Effector memory CD4-positive, alpha-beta T cell (primary cell): ENCODE data around the gene GATA3.

ENCODE experiments used
- DNase-seq, 3 donors: peaks; one replicate each; pipeline ENCODE4 v3.0.0-alpha.2; 2020
- H3K27ac ChIP-seq: 2 replicates; pipeline ENCODE4 v1.7.0; 2013; ENCODE audit warnings: mild to moderate bottlenecking, low read length, moderate library complexity; ENCODE audit not compliant: insufficient read depth, poor library complexity, severe bottlenecking
- H3K27me3 ChIP-seq: replicated peaks from 2 replicates; pipeline ENCODE4 v1.7.0; 2013; ENCODE audit warnings: mild to moderate bottlenecking, low read length; ENCODE audit not compliant: insufficient read depth, control insufficient read depth, poor library complexity, severe bottlenecking
- H3K36me3 ChIP-seq: 2 replicates; pipeline ENCODE4 v1.7.0; 2013; ENCODE audit warnings: mild to moderate bottlenecking, low read length, moderate library complexity; ENCODE audit not compliant: control insufficient read depth, insufficient read depth
- H3K4me1 ChIP-seq: 2 replicates; pipeline ENCODE4 v1.7.0; 2013; ENCODE audit warnings: low read length, mild to moderate bottlenecking; ENCODE audit not compliant: control insufficient read depth, insufficient read depth, poor library complexity, severe bottlenecking
- H3K4me3 ChIP-seq: 2 replicates; pipeline ENCODE4 v1.7.0; 2013; ENCODE audit warnings: low read length, low read depth, mild to moderate bottlenecking; ENCODE audit not compliant: insufficient read depth, poor library complexity, severe bottlenecking
- H3K9me3 ChIP-seq: 2 replicates; pipeline ENCODE4 v1.7.0; 2013; ENCODE audit warnings: mild to moderate bottlenecking, low read length, moderate library complexity; ENCODE audit not compliant: control insufficient read depth

Gene GATA3

DNA sequence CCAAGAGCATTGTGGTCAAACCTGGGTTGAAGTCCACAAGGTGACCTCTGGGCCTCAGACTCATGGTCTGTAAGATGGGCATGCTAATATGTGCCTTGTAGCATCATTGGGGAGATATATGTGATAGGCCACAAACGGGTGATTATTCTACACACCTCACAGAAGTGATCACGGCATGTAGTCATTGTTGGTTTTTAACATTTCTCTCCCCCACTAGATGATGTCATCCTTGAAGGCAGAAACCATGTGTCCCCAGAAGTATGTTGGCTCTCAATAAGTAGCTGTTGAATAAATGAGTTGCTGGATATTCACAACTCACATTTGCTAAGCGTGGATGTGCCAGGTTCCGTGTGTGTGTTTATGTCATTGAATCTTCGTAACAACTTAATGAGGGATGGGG lies 42.4 kb downstream of the GATA3 start:
- Histone ChIP-seq H3K9me3 (no peaks in the 10 kb centered on the region), H3K27me3 (no peaks in the 10 kb centered on the region), H3K4me1 (no peaks in the 10 kb centered on the region), H3K36me3 (no peaks in the 10 kb centered on the region), H3K27ac (no peak overlapping the region), H3K4me3 (no peak overlapping the region)
- no peak for DNase-seq

DNA sequence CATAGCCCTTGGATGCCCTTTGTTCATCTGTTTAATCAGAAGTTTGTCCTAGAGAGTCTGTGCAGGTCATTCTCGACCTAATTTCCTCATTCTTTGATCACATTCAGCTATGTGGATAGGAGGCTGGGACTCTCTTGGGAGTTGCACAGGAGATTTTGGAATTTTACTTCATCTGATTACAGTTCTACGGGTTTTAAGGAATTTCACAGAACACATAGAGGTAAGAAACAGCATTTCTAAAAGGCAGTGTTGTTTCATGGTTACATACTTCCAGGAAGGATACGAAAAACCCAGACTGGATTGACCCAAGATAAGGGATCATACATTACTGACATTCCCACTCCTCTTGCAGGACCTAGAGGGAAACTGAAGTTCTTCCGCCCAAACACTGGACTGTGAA lies 45.9 kb downstream of the GATA3 start:
- no peak overlapping the region for H3K4me3 ChIP-seq
- DNase-seq = no peak
- H3K4me1 ChIP-seq = no peaks in the 10 kb centered on the region
- no peak overlapping the region for H3K27ac ChIP-seq
- H3K9me3 ChIP-seq = no peaks in the 10 kb centered on the region
- no peaks in the 10 kb centered on the region for H3K36me3 ChIP-seq
- no peaks in the 10 kb centered on the region for H3K27me3 ChIP-seq

- DNase-seq = no peak
- Histone ChIP-seq H3K27ac (no peak overlapping the region), H3K4me1 (no peaks in the 10 kb centered on the region), H3K36me3 (no peaks in the 10 kb centered on the region), H3K27me3 (no peaks in the 10 kb centered on the region), H3K9me3 (no peaks in the 10 kb centered on the region), H3K4me3 (no peak overlapping the region)
Observed at GRCh38 chr10:8102708-8103401, 48.4 kb downstream of the GATA3 start.

- no peaks in the 10 kb centered on the region for H3K27me3 ChIP-seq
- H3K27ac ChIP-seq = no peak overlapping the region
- H3K9me3 ChIP-seq = no peaks in the 10 kb centered on the region
- H3K36me3 ChIP-seq = no peaks in the 10 kb centered on the region
- H3K4me1 ChIP-seq = no peaks in the 10 kb centered on the region
- H3K4me3 ChIP-seq = no peak overlapping the region
- no peak for DNase-seq
Observed at GRCh38 chr10:8103543-8103942, 49.1 kb downstream of the GATA3 start.

DNA sequence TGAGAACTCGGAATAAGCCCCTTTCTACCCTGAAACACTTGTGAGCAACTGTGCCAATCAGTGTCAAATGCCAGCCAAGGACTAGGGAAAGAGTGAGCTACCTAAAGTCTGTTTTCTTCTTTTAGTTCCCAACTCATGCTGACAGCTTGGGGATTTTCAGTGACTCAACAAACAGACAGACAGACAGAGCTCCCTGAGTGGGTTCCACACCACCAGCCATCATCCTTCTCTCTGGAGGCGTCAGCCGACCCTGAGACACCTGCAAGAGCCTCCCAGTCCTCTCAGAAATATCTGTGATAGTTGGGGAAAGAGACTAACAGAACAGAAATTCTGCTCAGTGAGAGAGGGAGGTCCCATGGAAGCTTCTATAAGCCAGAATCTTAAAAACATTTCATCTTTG lies 49.5 kb downstream of the GATA3 start:
- DNase-seq = no peak
- Histone ChIP-seq H3K36me3 (no peaks in the 10 kb centered on the region), H3K27ac (no peak overlapping the region), H3K4me1 (no peaks in the 10 kb centered on the region), H3K4me3 (no peak overlapping the region), H3K9me3 (no peaks in the 10 kb centered on the region), H3K27me3 (no peaks in the 10 kb centered on the region)

GRCh38 chr10:8104721-8105120 lies 50.2 kb downstream of the GATA3 start:
- Histone ChIP-seq H3K36me3 (no peaks in the 10 kb centered on the region), H3K27me3 (no peaks in the 10 kb centered on the region), H3K9me3 (no peaks in the 10 kb centered on the region), H3K27ac (no peak overlapping the region), H3K4me3 (no peak overlapping the region), H3K4me1 (no peaks in the 10 kb centered on the region)
- DNase-seq = no peak

GRCh38 chr10:8105932-8106331 lies 51.4 kb downstream of the GATA3 start:
- Histone ChIP-seq H3K9me3 (no peaks in the 10 kb centered on the region), H3K27ac (no peak overlapping the region), H3K4me1 (no peaks in the 10 kb centered on the region), H3K4me3 (no peak overlapping the region), H3K36me3 (no peaks in the 10 kb centered on the region), H3K27me3 (no peaks in the 10 kb centered on the region)
- DNase-seq = no peak

GRCh38 chr10:8112230-8112905 lies 57.9 kb downstream of the GATA3 start:
- no peak overlapping the region for H3K4me3 ChIP-seq
- no peaks in the 10 kb centered on the region for H3K4me1 ChIP-seq
- H3K27me3 ChIP-seq = no peaks in the 10 kb centered on the region
- H3K36me3 ChIP-seq = no peaks in the 10 kb centered on the region
- H3K27ac ChIP-seq = no peak overlapping the region
- no peak for DNase-seq
- no peaks in the 10 kb centered on the region for H3K9me3 ChIP-seq

DNA sequence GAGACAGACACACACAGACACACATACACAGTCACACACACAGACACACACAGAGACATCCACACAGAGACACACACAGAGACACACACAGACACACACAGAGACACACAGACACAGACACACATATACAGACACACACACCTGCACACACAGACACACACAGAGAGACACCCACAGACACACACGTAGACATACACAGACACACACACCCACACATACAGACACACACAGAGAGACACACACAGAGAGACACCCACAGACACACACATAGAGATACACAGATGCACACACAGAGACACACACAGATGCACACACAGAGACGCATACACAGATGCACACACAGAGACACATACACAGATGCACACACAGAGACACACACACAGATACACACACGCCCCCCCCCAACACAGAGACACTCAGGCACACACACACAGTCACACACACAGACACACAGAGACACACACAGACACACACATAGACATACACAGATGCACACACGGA lies 58.5 kb downstream of the GATA3 start:
- DNase-seq = no peak
- H3K4me3 ChIP-seq = no peak overlapping the region
- H3K27ac ChIP-seq = no peak overlapping the region
- no peaks in the 10 kb centered on the region for H3K36me3 ChIP-seq
- no peaks in the 10 kb centered on the region for H3K27me3 ChIP-seq
- H3K9me3 ChIP-seq = no peaks in the 10 kb centered on the region
- H3K4me1 ChIP-seq = no peaks in the 10 kb centered on the region

GRCh38 chr10:8113616-8114015 lies 59.1 kb downstream of the GATA3 start:
- H3K27ac ChIP-seq = no peak overlapping the region
- DNase-seq = no peak
- no peaks in the 10 kb centered on the region for H3K4me1 ChIP-seq
- H3K4me3 ChIP-seq = no peak overlapping the region
- no peaks in the 10 kb centered on the region for H3K27me3 ChIP-seq
- no peaks in the 10 kb centered on the region for H3K36me3 ChIP-seq
- no peaks in the 10 kb centered on the region for H3K9me3 ChIP-seq
